Natural killer cell (primary cell): ENCODE data around the gene GBX2. TPM values are rescaled to one million over a fixed set of nuclear protein-coding genes. Genes with fewer than 3 reads are reported as not detected.
A peak's percentile ranks its signal among the peaks of the same experiment; 100 is the strongest.

Source experiments
- ATAC-seq, 3 donors: fragments of 150-1000 bp in 2 of 3; fragments of 200-7000 bp in 1 of 3; cut with Tn5 transposase; 1 replicate in 1 of 3; 2 replicates in 2 of 3; pipeline ENCODE4 v1.10.0; 2021; ENCODE audit warnings: mild to moderate bottlenecking in 2 of 3, moderate library complexity in 2 of 3
- DNase-seq, 2 donors: peaks; one replicate each; pipeline versions ENCODE4 v3.0.0 to v3.0.0-alpha.2; 2013 to 2021; ENCODE audit warnings: mixed read lengths in 1 of 2
- H3K27ac ChIP-seq: one replicate; pipeline ENCODE4 v1.5.1; 2013; ENCODE audit warnings: mild to moderate bottlenecking, low read length
- H3K27me3 ChIP-seq: one replicate; pipeline ENCODE4 v1.6.1; 2013; ENCODE audit warnings: low read length; ENCODE audit not compliant: control insufficient read depth, insufficient read depth
- H3K36me3 ChIP-seq: one replicate; pipeline ENCODE4 v1.6.1; 2013; ENCODE audit warnings: low read length; ENCODE audit not compliant: control insufficient read depth, insufficient read depth
- H3K4me1 ChIP-seq: one replicate; pipeline ENCODE4 v1.6.1; 2013; ENCODE audit warnings: low read length; ENCODE audit not compliant: control insufficient read depth, insufficient read depth
- H3K4me3 ChIP-seq: one replicate; pipeline ENCODE4 v1.5.1; 2013; ENCODE audit warnings: low read length
- H3K9me3 ChIP-seq: one replicate; pipeline ENCODE4 v1.6.1; 2013; ENCODE audit warnings: low read length; ENCODE audit not compliant: control insufficient read depth, insufficient read depth
- H3K27ac Mint-ChIP-seq, 2 donors: one replicate each; pipeline ENCODE4 v1.8.0; 2022; ENCODE audit warnings: mild to moderate bottlenecking in 2 of 2, mixed read lengths in 2 of 2, moderate library complexity in 1 of 2
- H3K27me3 Mint-ChIP-seq, 2 donors: one replicate each; pipeline ENCODE4 v1.8.0; 2022; ENCODE audit warnings: low read depth in 2 of 2, mixed read lengths in 2 of 2
- H3K36me3 Mint-ChIP-seq: one replicate; pipeline ENCODE4 v1.8.0; 2022; ENCODE audit warnings: mixed read lengths
- H3K4me1 Mint-ChIP-seq, 2 donors: one replicate each; pipeline ENCODE4 v1.8.0; 2022; ENCODE audit warnings: mixed read lengths in 2 of 2
- H3K4me3 Mint-ChIP-seq: one replicate; pipeline ENCODE4 v1.8.0; 2022; ENCODE audit warnings: mild to moderate bottlenecking, moderate library complexity, mixed read lengths
- H3K9me3 Mint-ChIP-seq, 2 donors: one replicate each; pipeline ENCODE4 v1.8.0; 2022; ENCODE audit warnings: mixed read lengths in 2 of 2
- WGBS: methylation state at CpG from one replicate; pipeline ENCODE4 v1.1.7; 2013; ENCODE audit warnings: missing lambda C conversion rate; ENCODE audit not compliant: insufficient coverage; 5-methylcytosine and 5-hydroxymethylcytosine counted together
- intact Hi-C: fragments of 100-400 bp; cut with micrococcal nuclease; formaldehyde crosslinking; loops from one replicate; pipeline ENCODE4 v1.14.2; 2022
- total RNA-seq, 4 donors: library from RNA; stranded (reverse); fragments of 120-200 nt in 1 of 4; gene quantifications; one replicate each; pipeline versions ENCODE4 v1.2.3 to v1.2.4, GENCODE V29; 2013 to 2022
- TF ChIP-seq, protein P1 (sequence below): fragments of 200-600 bp; IDR thresholded peaks from one replicate; pipeline ENCODE4 v1.8.0; 2022; ENCODE audit warnings: antibody characterized with exemption

Gene GBX2
- total RNA-seq, 3 donors from 2014 or later (not counting 1 experiment from before 2014, with no cell fraction given) = not detected

DNA sequence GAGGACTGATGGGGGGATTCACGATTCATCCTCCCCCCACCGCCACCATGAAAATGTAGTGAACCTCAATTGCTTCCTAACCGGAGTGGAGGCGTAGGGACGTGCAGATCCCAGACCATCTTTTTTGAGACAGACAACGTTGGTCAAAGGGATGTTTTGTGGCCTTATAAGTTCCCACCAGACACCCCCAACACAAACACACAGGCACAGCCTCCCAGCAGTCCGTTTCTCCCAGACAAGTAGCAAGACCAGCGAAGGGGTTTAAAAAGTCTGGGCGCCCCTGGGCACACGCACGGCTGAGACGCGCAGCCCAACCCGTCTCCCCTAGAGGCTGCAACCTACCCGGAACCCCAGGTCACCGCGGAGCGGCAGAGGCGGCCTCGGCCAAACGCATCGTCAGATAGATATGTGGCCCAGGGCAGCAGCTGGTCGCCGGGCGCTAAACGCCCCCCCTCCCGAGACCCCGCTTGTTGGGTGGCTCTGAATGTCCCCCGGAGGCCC is 1.3 kb downstream of the GBX2 start:
- Mint-ChIP-seq H3K9me3 (no peaks in the 10 kb centered on the region), H3K4me1 (peaks cover 6 to 7% of the 10 kb centered on the region in 2 donors), H3K27me3 (peaks cover 40 to 46% of the 10 kb centered on the region in 2 donors), H3K36me3 (no peaks in the 10 kb centered on the region), H3K27ac (no peak overlapping the region), H3K4me3 (peak overlapping the region; percentile 53)
- Histone ChIP-seq H3K36me3 (no peaks in the 10 kb centered on the region), H3K9me3 (no peaks in the 10 kb centered on the region), H3K27ac (no peak overlapping the region), H3K4me3 (no peak overlapping the region), H3K27me3 (peaks cover 38% of the 10 kb centered on the region), H3K4me1 (peaks cover 5% of the 10 kb centered on the region)
- intact Hi-C loops = no loop called here
- ATAC-seq (no peak), DNase-seq (no peak)
- TF ChIP-seq, protein P1, sequence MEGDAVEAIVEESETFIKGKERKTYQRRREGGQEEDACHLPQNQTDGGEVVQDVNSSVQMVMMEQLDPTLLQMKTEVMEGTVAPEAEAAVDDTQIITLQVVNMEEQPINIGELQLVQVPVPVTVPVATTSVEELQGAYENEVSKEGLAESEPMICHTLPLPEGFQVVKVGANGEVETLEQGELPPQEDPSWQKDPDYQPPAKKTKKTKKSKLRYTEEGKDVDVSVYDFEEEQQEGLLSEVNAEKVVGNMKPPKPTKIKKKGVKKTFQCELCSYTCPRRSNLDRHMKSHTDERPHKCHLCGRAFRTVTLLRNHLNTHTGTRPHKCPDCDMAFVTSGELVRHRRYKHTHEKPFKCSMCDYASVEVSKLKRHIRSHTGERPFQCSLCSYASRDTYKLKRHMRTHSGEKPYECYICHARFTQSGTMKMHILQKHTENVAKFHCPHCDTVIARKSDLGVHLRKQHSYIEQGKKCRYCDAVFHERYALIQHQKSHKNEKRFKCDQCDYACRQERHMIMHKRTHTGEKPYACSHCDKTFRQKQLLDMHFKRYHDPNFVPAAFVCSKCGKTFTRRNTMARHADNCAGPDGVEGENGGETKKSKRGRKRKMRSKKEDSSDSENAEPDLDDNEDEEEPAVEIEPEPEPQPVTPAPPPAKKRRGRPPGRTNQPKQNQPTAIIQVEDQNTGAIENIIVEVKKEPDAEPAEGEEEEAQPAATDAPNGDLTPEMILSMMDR = no peak
- WGBS = 4% methylated on average over 29 of the region's 29 CpGs

- Mint-ChIP-seq H3K36me3 (no peaks in the 10 kb centered on the region), H3K4me3 (peak overlapping the region; percentile 53), H3K27ac (no peak overlapping the region), H3K4me1 (peaks cover 6 to 7% of the 10 kb centered on the region in 2 donors), H3K9me3 (no peaks in the 10 kb centered on the region), H3K27me3 (peaks cover 45% of the 10 kb centered on the region in 2 donors)
- intact Hi-C loops = no loop called here
- H3K36me3 ChIP-seq = no peaks in the 10 kb centered on the region
- H3K27ac ChIP-seq = no peak overlapping the region
- TF ChIP-seq, protein P1 = no peak
- no peak for ATAC-seq
- no peak for DNase-seq
- peaks cover 5% of the 10 kb centered on the region for H3K4me1 ChIP-seq
- peaks cover 40% of the 10 kb centered on the region for H3K27me3 ChIP-seq
- H3K4me3 ChIP-seq = no peak overlapping the region
- H3K9me3 ChIP-seq = no peaks in the 10 kb centered on the region
- WGBS = 10% methylated on average over 51 of the region's 58 CpGs
Measured at GRCh38 chr2:236165842-236166795, 2.1 kb downstream of the GBX2 start.

DNA sequence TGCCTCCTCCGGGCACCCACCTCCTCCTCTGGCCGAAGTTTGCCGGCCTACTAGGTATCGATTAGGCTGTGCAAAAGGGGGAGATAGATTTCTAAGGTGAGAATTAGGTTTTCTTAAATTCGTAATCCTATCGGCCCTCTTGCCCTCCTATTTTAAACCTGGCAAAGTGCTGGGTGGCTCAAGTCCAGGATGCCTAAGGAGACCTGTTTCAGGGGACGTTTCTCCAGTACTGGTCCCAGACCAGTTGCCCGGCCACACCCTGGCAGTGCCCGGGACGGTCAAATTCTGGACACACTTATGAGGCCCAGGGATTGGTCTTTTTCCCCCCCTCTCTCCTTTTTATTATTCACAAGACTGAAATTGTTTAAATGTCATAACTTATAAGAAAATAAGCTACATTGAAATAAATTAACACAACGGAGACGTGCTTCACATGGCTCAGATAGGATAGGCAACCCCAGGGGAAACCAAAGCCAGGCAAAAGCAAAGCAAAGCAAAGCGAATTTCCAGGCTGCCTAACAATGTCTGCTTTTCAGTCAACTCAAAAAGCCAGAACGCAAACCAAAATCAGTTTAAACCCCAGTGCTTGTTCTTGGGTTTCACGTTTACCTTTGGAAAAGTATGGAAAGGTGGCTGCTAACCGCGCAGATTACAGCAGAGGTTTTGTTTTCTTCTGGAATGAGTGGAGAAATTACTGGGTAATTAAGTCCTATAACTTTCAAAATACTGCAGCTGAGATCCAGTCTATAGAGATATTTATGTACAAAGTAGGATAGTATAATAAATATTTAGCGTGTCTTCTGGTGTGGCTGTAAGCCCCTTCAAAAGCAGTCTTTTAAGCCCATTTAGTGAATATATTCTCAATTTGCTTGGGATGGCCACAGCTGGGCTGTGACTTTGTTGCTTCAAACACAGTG is 3.0 kb downstream of the GBX2 start:
- ATAC-seq = no peak
- Histone ChIP-seq H3K4me3 (no peak overlapping the region), H3K9me3 (no peaks in the 10 kb centered on the region), H3K36me3 (no peaks in the 10 kb centered on the region), H3K27ac (no peak overlapping the region), H3K4me1 (peaks cover 5% of the 10 kb centered on the region), H3K27me3 (peaks cover 33% of the 10 kb centered on the region)
- no peak overlapping the region for H3K4me3 Mint-ChIP-seq
- peaks cover 39 to 45% of the 10 kb centered on the region in 2 donors for H3K27me3 Mint-ChIP-seq
- H3K36me3 Mint-ChIP-seq = no peaks in the 10 kb centered on the region
- H3K27ac Mint-ChIP-seq = no peak overlapping the region
- no peaks in the 10 kb centered on the region for H3K9me3 Mint-ChIP-seq
- intact Hi-C loops = no loop called here
- no peak for DNase-seq
- peaks cover 6 to 7% of the 10 kb centered on the region in 2 donors for H3K4me1 Mint-ChIP-seq
- TF ChIP-seq, protein P1 = no peak
- 19% methylated on average over 15 of the region's 18 CpGs for WGBS
